ENCODE results near the gene PLA2G1B. TPM values are rescaled to one million over a fixed set of nuclear protein-coding genes. Genes with fewer than 3 reads are reported as not detected.

Gene PLA2G1B
- total and polyA plus RNA-seq, 9 of the 15 experiments (the other 6 are each of a cell fraction or from before 2014, with no cell fraction given), result 1.4 TPM; not detected in 8

DNA sequence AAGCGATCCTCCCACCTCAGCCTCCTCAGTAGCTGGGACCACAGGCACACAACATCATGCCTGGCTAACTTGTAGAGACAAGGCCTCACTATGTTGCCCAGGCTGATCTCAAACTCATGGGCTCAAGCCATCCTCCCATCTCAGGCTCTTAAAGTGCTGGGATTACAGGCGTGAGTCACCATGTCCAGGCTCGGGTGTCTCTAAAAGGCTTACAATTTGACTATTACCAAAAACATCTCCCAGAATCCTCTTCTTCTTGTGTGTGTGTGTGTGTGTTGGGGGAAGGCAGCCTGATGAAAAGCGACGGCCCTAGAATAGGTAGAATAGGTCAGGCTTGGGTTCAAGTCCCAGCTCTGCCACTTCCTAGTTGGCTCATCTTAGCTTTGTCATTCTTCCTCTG is 24.5 kb upstream of the PLA2G1B start:
- in situ Hi-C loops (cut with MboI), result loop anchor here (5.0 kb wide), 1 partner anchor 80 kb away; no protein-coding TSS in a partner anchor
- DNase-seq (ENCODE audit: extremely low read depth in 1 of 4, low spot score in 3 of 4) (peak in 1 of 4 experiments; percentile 30), ATAC-seq (no peak; the same call in 2 of the 3 replicates), FAIRE-seq (peak; percentile 42)
- TF ChIP-seq SPI1 (IDR thresholded peaks at IDR 0.05; ENCODE audit: borderline replicate concordance, low read depth, low read length) (no peak), ATF3 (IDR thresholded peaks at IDR 0.05) (peak; percentile 51; the same call in 1 of the 2 replicates), ATF3 (CRISPR knock-in tag; conservative IDR thresholded peaks at IDR 0.05) (no peak)
- no TSS peak for BruUV-seq (replicated peaks)
- Histone ChIP-seq H3K27ac (ENCODE audit: extremely low read depth, low read depth, low read length) (no peak overlapping the region), H3K4me3 (no peak overlapping the region), H3K27me3 (ENCODE audit: control insufficient read depth in 2 of 2, insufficient read depth in 2 of 2, low read length in 2 of 2) (peaks cover 22 to 42% of the 10 kb centered on the region in 2 experiments; a peak in 4 of 5 replicates), H3K4me1 (replicated peaks in 1 of 2; ENCODE audit: control insufficient read depth in 2 of 2, insufficient read depth in 2 of 2, low read length in 2 of 2) (peaks cover 0 to 9% of the 10 kb centered on the region in 2 experiments; a peak in 3 of 5 replicates), H3K9me1 (ENCODE audit: control insufficient read depth, insufficient read depth, low read length) (no peaks in the 10 kb centered on the region), H4K20me1 (replicated peaks; ENCODE audit: control insufficient read depth, insufficient read depth, low read length) (peaks cover 5% of the 10 kb centered on the region; the same call in 1 of the 2 replicates), H3K79me2 (ENCODE audit: control insufficient read depth, insufficient read depth, low read length) (no peaks in the 10 kb centered on the region), H3K4me2 (ENCODE audit: insufficient read depth, low read length) (no peak overlapping the region), H2AFZ (ENCODE audit: low read depth, low read length) (no peak overlapping the region), H3K36me3 (ENCODE audit: control insufficient read depth, insufficient read depth, low read length) (no peaks in the 10 kb centered on the region), H3K9me3 (replicated peaks; ENCODE audit: control insufficient read depth, insufficient read depth, low read depth, low read length) (no peaks in the 10 kb centered on the region), H3K9ac (ENCODE audit: insufficient read depth in 1 of 2, low read depth in 2 of 2, low read length in 2 of 2) (no peak overlapping the region)
- 22% methylated on average over 5 of the region's 5 CpGs for WGBS (ENCODE audit: insufficient coverage, low coverage, missing lambda C conversion rate)
- POLR2A ChIA-PET, result interaction anchor here (0.6 to 1.2 kb wide), 4 partner anchors 23 to 151 kb away, joined by 3 to 5 read pairs (median 4); no protein-coding TSS in a partner anchor
- CTCF ChIA-PET (ENCODE audit: low intra/inter-chr PET ratio), result interaction anchor here (0.6 kb wide), 1 partner anchor 38 kb away, joined by 4 read pairs; no protein-coding TSS in a partner anchor
- intact Hi-C loops (cut with micrococcal nuclease), result no loop called here

All from K562 (cell line).